HG03280 (cell line): ENCODE measurements around the gene THRB.
"Not testable (repeated sequence)": the region's sequence is repeated elsewhere in the genome, so short reads cannot be mapped to it uniquely, and the experiment has no call there.

Source experiments
- ATAC-seq: cut with Tn5 transposase; IDR thresholded peaks from one replicate; pipeline ENCODE4 v1.9.1; 2021; ENCODE audit warnings: mild to moderate bottlenecking, moderate library complexity; ENCODE audit not compliant: unreplicated experiment

The THRB gene

DNA sequence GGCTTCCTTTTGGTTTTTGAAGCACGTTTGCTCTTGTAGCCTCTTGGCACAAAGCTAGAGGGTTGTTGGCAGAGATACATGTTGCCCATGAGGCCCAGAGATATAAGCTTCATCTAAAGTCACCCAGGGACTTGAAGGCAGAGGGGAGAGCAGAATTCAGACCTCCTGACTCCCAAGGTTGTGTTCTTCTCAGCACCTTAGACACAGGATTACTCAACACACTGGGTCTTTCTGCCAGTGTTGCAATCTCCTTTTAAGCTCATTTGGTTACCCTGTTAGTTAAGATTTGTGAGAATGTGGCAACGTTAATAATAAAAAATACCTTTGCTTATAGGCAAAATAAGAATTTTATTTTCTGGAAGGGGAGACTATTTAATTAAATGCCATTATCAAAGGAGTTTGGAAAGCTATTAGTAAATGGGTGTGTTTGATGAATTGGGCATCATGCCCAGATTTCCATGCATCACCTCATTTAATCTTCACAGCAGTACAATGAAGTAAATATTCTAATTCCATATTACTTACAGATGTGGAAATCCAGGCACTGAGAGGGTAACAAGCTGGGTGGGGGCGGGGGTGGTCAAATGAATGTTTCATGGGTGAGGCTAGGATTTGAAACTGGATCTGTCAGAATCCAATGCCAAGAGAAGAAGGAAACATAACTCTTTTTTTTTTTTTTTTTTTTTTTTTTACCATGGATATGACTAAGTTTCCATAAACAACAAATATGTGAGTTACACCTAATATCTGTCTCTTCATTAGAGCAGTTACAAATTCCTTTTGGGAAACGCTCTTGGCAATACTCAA lies 366.2 kb downstream of the THRB start:
- ATAC-seq, result no peak

GRCh38 chr3:24123596-24123995 lies 371.1 kb downstream of the THRB start:
- ATAC-seq, result no peak

DNA sequence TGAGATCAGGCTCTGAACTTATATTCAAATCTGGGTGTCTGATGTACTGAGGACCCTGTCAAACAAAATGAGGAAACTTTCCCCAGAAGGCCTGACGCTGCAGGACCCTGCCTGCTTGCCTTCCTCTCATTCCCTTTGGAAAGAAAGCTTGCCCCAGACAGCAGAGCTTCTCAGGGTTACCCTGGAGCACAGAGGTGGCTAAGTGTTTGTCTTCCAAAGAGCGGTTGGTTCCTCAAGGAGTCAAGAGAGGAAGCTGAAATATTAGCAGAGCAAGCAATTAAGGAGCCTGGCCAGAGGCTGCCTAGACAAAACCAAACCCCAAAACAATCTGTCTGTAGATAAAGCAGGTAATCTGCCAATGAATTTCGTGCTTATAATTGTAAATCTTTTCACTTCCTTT lies 374.2 kb downstream of the THRB start:
- ATAC-seq, result no peak

GRCh38 chr3:24119321-24119751 lies 375.3 kb downstream of the THRB start:
- no peak for ATAC-seq

DNA sequence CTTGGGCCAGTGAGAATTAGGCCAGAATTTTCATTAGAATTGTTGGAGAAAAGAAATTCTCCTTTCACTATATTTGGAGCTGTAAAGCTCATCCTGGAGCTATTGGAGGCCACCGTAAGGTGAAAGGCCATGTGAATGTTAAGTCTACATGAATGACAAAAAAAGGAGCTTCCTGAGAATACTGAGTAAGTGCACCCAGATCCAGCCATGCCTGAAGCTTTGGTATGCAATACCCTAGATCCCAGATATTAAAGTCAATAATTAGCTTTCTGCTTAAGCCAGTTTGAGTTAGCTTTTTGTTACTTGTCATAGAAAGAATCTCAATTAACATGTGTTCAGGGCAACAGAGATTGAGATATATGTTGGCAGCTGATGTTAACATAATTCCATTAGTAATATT lies 377.1 kb downstream of the THRB start:
- no peak for ATAC-seq

DNA sequence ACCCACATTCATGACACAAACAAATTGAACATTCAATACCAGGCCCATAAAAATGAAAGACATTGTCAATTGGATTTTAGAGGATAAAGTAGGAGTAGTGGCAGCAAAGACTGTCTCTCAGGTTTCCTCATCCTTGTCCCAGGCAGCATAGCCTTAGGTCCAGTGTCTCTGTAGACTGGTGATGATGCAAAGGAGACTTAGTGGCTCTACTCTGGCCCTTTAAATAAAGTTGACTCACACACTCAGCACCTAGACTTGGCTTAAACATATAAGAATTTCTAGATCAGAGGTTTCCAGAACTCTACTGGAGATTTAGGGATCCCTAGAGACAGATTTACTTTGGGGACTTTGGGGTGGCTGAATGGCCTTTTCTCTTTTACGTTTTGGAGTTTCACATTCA lies 382.9 kb downstream of the THRB start:
- no peak for ATAC-seq

DNA sequence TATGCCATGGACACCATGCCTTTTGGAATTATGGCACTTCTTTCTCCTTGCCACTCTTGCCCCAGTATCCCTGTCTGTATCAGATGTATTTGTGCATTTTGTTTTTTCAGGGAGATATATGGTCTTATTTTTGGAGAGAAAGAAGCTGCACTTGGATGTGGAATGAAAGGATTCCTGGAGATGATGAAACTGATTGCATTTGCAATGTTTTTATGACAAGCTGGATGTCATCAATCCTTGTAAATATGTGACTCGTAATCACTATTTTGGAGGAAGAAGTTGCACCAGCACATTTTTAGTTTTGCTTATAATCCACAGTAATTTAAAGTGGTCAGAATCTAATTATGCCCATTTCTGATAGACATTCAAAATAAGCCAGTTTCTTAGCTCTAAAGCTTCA lies 384.6 kb downstream of the THRB start:
- no peak for ATAC-seq

- ATAC-seq, result no peak
Measured at GRCh38 chr3:24101676-24102168, 392.9 kb downstream of the THRB start.

DNA sequence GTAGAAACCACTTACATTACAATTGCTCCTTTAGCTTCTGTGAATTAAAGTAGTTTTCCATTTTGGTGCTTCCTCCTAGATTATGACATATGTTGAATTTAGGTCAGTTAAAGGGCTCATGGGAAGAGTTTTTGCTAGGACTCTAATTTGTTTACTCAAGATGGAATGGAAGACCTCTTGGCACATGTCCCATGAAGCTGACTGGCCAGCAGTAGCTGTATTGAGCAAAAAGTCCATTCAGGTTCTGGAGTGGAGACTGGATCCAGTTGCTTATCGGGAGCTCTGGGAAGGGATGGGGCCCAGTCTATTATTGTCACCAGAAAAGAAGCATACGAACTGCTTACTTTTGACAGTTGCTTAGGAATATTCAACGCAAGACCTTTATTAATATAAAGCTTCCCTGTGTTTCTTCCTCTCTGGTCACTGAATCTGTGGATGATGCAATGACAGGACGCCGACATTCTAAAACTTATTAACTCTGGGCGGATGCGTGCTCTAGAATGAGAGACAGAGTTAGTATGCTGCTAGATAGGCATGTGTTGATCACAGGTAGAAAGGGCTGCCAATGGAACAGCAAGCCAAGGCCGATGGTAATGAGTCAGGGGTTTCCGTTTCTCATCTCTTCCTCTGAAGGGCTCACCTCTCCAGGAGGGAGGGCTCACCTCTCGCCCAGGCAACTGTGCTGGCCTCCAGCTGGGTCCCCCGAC lies 393.8 kb downstream of the THRB start:
- ATAC-seq, result no peak

DNA sequence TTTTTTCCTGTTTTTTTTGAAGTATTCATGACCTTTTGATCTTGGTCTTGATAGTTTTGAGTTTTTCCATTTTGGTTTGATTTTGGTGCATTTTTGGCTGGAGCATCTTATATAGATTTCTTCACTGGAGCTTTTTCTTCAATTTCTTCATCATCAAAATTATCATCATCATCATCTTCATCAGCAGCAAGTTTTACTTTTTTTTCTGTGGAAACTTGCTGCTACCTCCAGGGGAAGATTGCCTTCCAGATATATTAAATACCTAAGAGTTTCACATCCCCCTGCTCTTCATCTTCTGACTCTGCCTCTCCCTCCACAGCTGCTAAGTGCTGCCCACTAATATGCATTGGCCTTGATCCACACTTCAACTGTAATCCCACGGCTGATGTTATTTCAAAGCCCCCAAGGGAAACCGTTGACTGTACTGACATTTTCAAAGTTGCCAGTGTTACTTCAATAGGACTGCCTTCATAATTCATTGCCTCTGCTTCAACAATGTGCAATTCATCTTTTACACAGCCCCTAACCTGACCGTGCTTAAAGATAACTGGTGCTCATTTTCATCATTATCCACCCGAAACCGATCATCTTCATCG lies 397.9 kb downstream of the THRB start:
- no peak for ATAC-seq

GRCh38 chr3:24096271-24096670 lies 398.4 kb downstream of the THRB start:
- no peak for ATAC-seq

DNA sequence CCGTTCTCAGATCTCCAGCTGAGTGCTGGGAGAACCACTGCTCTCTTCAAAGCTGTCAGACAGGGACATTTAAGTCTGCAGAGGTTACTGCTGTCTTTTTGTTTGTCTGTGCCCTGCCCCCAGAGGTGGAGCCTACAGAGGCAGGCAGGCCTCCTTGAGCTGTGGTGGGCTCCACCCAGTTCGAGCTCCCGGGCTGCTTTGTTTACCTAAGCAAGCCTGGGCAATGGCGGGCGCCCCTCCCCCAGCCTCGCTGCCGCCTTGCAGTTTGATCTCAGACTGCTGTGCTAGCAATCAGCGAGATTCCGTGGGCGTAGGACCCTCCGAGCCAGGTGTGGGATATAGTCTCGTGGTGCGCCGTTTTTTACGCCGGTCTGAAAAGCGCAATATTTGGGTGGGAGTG lies 399.8 kb downstream of the THRB start:
- ATAC-seq, result not testable (repeated sequence)

- no peak for ATAC-seq
Measured at GRCh38 chr3:24088782-24089181, 405.9 kb downstream of the THRB start.

GRCh38 chr3:24087469-24087868 lies 407.2 kb downstream of the THRB start:
- ATAC-seq, result no peak

GRCh38 chr3:24086617-24087404 lies 407.8 kb downstream of the THRB start:
- ATAC-seq, result no peak

GRCh38 chr3:24086206-24086605 lies 408.4 kb downstream of the THRB start:
- ATAC-seq, result no peak

DNA sequence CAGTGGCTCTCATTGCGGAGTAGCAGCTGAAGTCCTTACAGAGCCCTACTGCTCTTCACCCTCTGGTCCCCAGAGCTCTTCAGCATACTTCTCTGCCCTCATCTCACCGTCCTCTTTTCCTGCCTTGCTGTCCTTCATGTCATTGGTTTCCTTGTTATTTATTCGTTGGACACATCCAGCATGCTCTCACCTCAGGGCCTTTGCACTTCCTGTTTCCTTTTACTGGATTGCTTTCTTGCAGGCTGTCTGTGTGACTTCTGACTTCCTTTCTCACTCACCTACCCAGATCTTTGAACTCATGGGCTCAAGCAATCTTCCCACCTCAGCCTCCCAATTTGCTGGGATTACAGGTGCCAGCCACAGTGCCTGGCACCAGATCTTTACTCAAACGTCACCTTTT lies 422.5 kb downstream of the THRB start:
- ATAC-seq, result no peak

GRCh38 chr3:24069045-24069444 lies 425.6 kb downstream of the THRB start:
- no peak for ATAC-seq

DNA sequence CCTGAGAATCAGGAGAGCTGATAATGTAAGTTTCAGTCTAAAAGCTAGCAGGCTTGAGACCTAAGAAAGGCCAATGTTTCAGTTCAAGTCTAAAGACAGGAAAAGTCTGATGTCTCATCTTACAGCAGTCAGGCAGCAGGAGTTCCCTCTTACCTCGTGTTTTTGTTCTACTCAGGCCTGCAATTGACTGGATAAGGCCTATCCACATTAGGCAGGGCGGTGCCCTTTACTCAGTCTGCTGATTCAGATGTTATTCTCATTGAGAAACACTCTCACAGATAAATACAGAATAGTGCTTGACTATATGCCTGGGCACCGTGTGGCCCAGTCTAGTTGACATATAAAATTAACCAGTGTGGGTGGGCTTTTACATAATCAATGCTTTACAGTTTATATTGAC lies 427.2 kb downstream of the THRB start:
- no peak for ATAC-seq
